B cell (primary cell): Measurements from ENCODE around the gene EOGT. TPM values are rescaled to one million over a fixed set of nuclear protein-coding genes. Genes with fewer than 3 reads are reported as not detected.
A peak's percentile ranks its signal among the peaks of the same experiment; 100 is the strongest.

Source experiments
- ATAC-seq: fragments of 200-7000 bp; cut with Tn5 transposase; one replicate; pipeline ENCODE4 v1.10.0; 2021; ENCODE audit warnings: low read depth, mild to moderate bottlenecking, moderate number of reproducible peaks, moderate library complexity
- CTCF ChIA-PET: fragments of 350-600 bp; sonication (Branson Sonifier 250); formaldehyde crosslinking; loops from one replicate; lab custom pipeline; 2021; ENCODE audit warnings: antibody characterized with exemption, inconsistent platforms; lab: Charles Lee
- POLR2A ChIA-PET: fragments of 350-600 bp; sonication (Branson Sonifier 250); formaldehyde crosslinking; loops from one replicate; lab custom pipeline; 2021; ENCODE audit warnings: antibody characterized with exemption; lab: Charles Lee
- DNase-seq: peaks from one replicate; pipeline ENCODE4 v3.0.0; 2013
- H2AFZ ChIP-seq: 2 replicates; pipeline ENCODE4 v1.6.1; 2012; ENCODE audit warnings: mild to moderate bottlenecking, low read depth, low read length; ENCODE audit not compliant: insufficient read depth, poor library complexity, severe bottlenecking
- H3K27ac ChIP-seq, 2 donors: 1 replicate in 1 of 2; 2 replicates in 1 of 2; pipeline ENCODE4 v1.5.1; 2012 to 2013; ENCODE audit warnings: low read length in 2 of 2, mild to moderate bottlenecking in 2 of 2, moderate library complexity in 1 of 2
- H3K27me3 ChIP-seq, 4 experiments: fragments of 200-600 bp in 1 of 4; sonication (generic) in 1 of 4; replicated peaks in 1 of 4; 1 replicate in 2 of 4; 2 replicates in 2 of 4; pipeline versions ENCODE4 v1.6.1 to v1.7.0; 2013 to 2016; ENCODE audit warnings: low read length in 3 of 4, mild to moderate bottlenecking in 2 of 4, mixed read lengths in 1 of 4, moderate library complexity in 1 of 4; ENCODE audit not compliant: insufficient read depth in 4 of 4, control insufficient read depth in 3 of 4; ENCODE audit errors: control extremely low read depth in 1 of 4
- H3K36me3 ChIP-seq, 2 experiments: replicated peaks in 1 of 2; 1 replicate in 1 of 2; 2 replicates in 1 of 2; pipeline versions ENCODE4 v1.6.1 to v1.7.1; 2013; ENCODE audit warnings: low read length in 1 of 2; ENCODE audit not compliant: insufficient read depth in 2 of 2, control insufficient read depth in 1 of 2; ENCODE audit errors: control extremely low read depth in 1 of 2, extremely low read depth in 1 of 2
- H3K4me1 ChIP-seq, 2 donors: fragments of 200-600 bp in 1 of 2; sonication (generic) in 1 of 2; 1 replicate in 1 of 2; 2 replicates in 1 of 2; pipeline versions ENCODE4 v1.5.1 to v1.6.1; 2013 to 2017; ENCODE audit warnings: low read length in 2 of 2; ENCODE audit not compliant: control insufficient read depth in 2 of 2, insufficient read depth in 2 of 2
- H3K4me2 ChIP-seq: replicated peaks from 2 replicates; pipeline ENCODE3; 2012; ENCODE audit warnings: mild to moderate bottlenecking, low read depth, low read length; ENCODE audit not compliant: poor library complexity, severe bottlenecking
- H3K4me3 ChIP-seq, 5 experiments: fragments of 200-600 bp in 1 of 5; sonication (generic) in 1 of 5; 1 replicate in 3 of 5; 2 replicates in 2 of 5; pipeline versions ENCODE4 v1.5.1 to v1.7.0; 2011 to 2016; ENCODE audit warnings: low read length in 4 of 5, mild to moderate bottlenecking in 4 of 5, low read depth in 2 of 5, control low read depth in 1 of 5, moderate library complexity in 1 of 5; ENCODE audit not compliant: insufficient read depth in 1 of 5; ENCODE audit errors: control extremely low read depth in 1 of 5, extremely low read depth in 1 of 5
- H3K79me2 ChIP-seq: fragments of 200-600 bp; sonication (generic); one replicate; pipeline ENCODE4 v1.6.0; 2016; ENCODE audit warnings: low read length; ENCODE audit not compliant: control insufficient read depth, insufficient read depth
- H3K9ac ChIP-seq: fragments of 200-600 bp; sonication (generic); 2 replicates; pipeline ENCODE4 v1.6.1; 2017; ENCODE audit warnings: mild to moderate bottlenecking, low read length, moderate library complexity
- H3K9me3 ChIP-seq, 3 donors: one replicate each; pipeline versions ENCODE4 v1.6.1 to v1.7.1; 2013; ENCODE audit warnings: low read length in 2 of 3; ENCODE audit not compliant: control insufficient read depth in 2 of 3, insufficient read depth in 1 of 3; ENCODE audit errors: control extremely low read depth in 1 of 3
- H4K20me1 ChIP-seq: 2 replicates; pipeline ENCODE4 v1.6.0; 2012; ENCODE audit warnings: mild to moderate bottlenecking, low read length; ENCODE audit not compliant: insufficient read depth, control insufficient read depth, poor library complexity, severe bottlenecking
- H3K27ac Mint-ChIP-seq: one replicate; pipeline ENCODE4 v1.8.0; 2021; ENCODE audit warnings: mixed read lengths
- H3K27me3 Mint-ChIP-seq: one replicate; pipeline ENCODE4 v1.8.0; 2021; ENCODE audit warnings: mixed read lengths
- H3K4me1 Mint-ChIP-seq: one replicate; pipeline ENCODE4 v1.8.0; 2021; ENCODE audit warnings: mixed read lengths
- H3K4me3 Mint-ChIP-seq: one replicate; pipeline ENCODE4 v1.8.0; 2021; ENCODE audit warnings: mixed read lengths
- H3K9me3 Mint-ChIP-seq: one replicate; pipeline ENCODE4 v1.8.0; 2022; ENCODE audit warnings: mixed read lengths; ENCODE audit not compliant: insufficient read depth
- CTCF ChIP-seq: fragments of 200-600 bp; IDR thresholded peaks from one replicate; pipeline ENCODE4 v1.8.0; 2022; ENCODE audit warnings: antibody characterized with exemption, mild to moderate bottlenecking
- EZH2 ChIP-seq: IDR thresholded peaks from 2 replicates; pipeline ENCODE4 v1.6.1; 2012; ENCODE audit warnings: borderline replicate concordance, low read depth, mild to moderate bottlenecking, moderate library complexity, low read length; ENCODE audit not compliant: insufficient read depth, poor library complexity, severe bottlenecking
- WGBS: methylation state at CpG from one replicate; pipeline ENCODE4 v1.1.5; 2013; ENCODE audit warnings: missing lambda C conversion rate; ENCODE audit not compliant: insufficient coverage; 5-methylcytosine and 5-hydroxymethylcytosine counted together
- intact Hi-C: fragments of 100-400 bp; cut with micrococcal nuclease; formaldehyde crosslinking; loops from one replicate; pipeline ENCODE4 v1.10.0; 2022
- polyA plus RNA-seq: library from polyadenylated mRNA; depleted of rRNA; stranded (reverse); fragments of >200 nt; gene quantifications from 2 replicates; pipeline ENCODE4 v1.2.3, GENCODE V29; 2012
- total RNA-seq, 2 donors: library from RNA; stranded (reverse); fragments of 120-200 nt in 1 of 2; gene quantifications; 1 replicate in 1 of 2; 2 replicates in 1 of 2; pipeline versions ENCODE4 v1.2.3 to v1.2.4, GENCODE V29; 2013 to 2022

Gene EOGT
- total and polyA plus RNA-seq, 2 donors (not counting 1 experiment from before 2014, with no cell fraction given): 1.7 to 15.5 TPM

GRCh38 chr3:69058947-69059224 lies 45.4 kb upstream of the EOGT start:
- CTCF ChIA-PET: interaction anchor here (1.2 to 2.1 kb wide), 3 partner anchors 22 to 27 kb away, joined by 4 to 6 read pairs (median 4); partner anchors contain the start of gene ARL6IP5
- Histone ChIP-seq H3K9ac (peak overlapping the region; percentile 45), H3K27ac (peak overlapping the region; percentile 64 to 87), H3K4me2 (peak overlapping the region; percentile 63), H3K4me3 (no peak overlapping the region), H3K36me3 (peaks cover 11 to 58% of the 10 kb centered on the region in 2 experiments), H3K79me2 (peaks cover 3% of the 10 kb centered on the region), H3K27me3 (no peaks in the 10 kb centered on the region), H2AFZ (peak overlapping the region; percentile 68), H4K20me1 (no peaks in the 10 kb centered on the region), H3K4me1 (peaks cover 20 to 22% of the 10 kb centered on the region in 2 donors), H3K9me3 (no peaks in the 10 kb centered on the region)
- ATAC-seq (no peak), DNase-seq (no peak)
- H3K4me1 Mint-ChIP-seq: peaks cover 30% of the 10 kb centered on the region
- no CpG with 5 or more reads among the region's 2 CpGs for WGBS
- TF ChIP-seq CTCF (no peak), EZH2 (no peak)
- H3K4me3 Mint-ChIP-seq: peak overlapping the region; percentile 63
- peak overlapping the region; percentile 91 for H3K27ac Mint-ChIP-seq
- intact Hi-C loops: no loop called here
- POLR2A ChIA-PET: interaction anchor here (0.9 to 1.3 kb wide), 4 partner anchors 16 to 25 kb away, joined by 3 to 5 read pairs (median 3); partner anchors contain the start of gene UBA3
- no peaks in the 10 kb centered on the region for H3K27me3 Mint-ChIP-seq
- no peaks in the 10 kb centered on the region for H3K9me3 Mint-ChIP-seq

- Histone ChIP-seq H4K20me1 (no peaks in the 10 kb centered on the region), H2AFZ (peak overlapping the region; percentile 68), H3K9ac (peak overlapping the region; percentile 45), H3K79me2 (peaks cover 7% of the 10 kb centered on the region), H3K4me3 (peak overlapping the region in 1 of 5 experiments; percentile 38), H3K27me3 (no peaks in the 10 kb centered on the region), H3K27ac (peak overlapping the region; percentile 64 to 87), H3K9me3 (no peaks in the 10 kb centered on the region), H3K4me1 (peaks cover 20 to 22% of the 10 kb centered on the region in 2 donors), H3K4me2 (peak overlapping the region; percentile 63), H3K36me3 (peaks cover 9 to 53% of the 10 kb centered on the region in 2 experiments)
- DNase-seq (peak; percentile 77), ATAC-seq (peak; percentile 99)
- peaks cover 30% of the 10 kb centered on the region for H3K4me1 Mint-ChIP-seq
- 0% methylated on average over 2 of the region's 3 CpGs for WGBS
- TF ChIP-seq EZH2 (no peak), CTCF (no peak)
- POLR2A ChIA-PET: interaction anchor here (0.6 to 1.4 kb wide), 6 partner anchors 17 to 44 kb away, joined by 3 to 5 read pairs (median 3); partner anchors contain the start of gene UBA3
- H3K27me3 Mint-ChIP-seq: no peaks in the 10 kb centered on the region
- CTCF ChIA-PET: interaction anchor here (1.2 to 2.1 kb wide), 3 partner anchors 23 to 28 kb away, joined by 4 to 6 read pairs (median 4); partner anchors contain the start of gene ARL6IP5
- H3K4me3 Mint-ChIP-seq: peak overlapping the region; percentile 63
- intact Hi-C loops: no loop called here
- peak overlapping the region; percentile 91 for H3K27ac Mint-ChIP-seq
- H3K9me3 Mint-ChIP-seq: no peaks in the 10 kb centered on the region
Measured at GRCh38 chr3:69058180-69058946, 44.9 kb upstream of the EOGT start.
